ENCODE results near the gene PAOX. TPM values are rescaled to one million over a fixed set of nuclear protein-coding genes. Genes with fewer than 3 reads are reported as not detected.

PAOX gene
- polyA plus RNA-seq, 1 experiment = 3.1 TPM

- CTCF ChIA-PET = interaction anchor here (4.9 kb wide), 1 partner anchor 48 kb away, joined by 26 read pairs; no protein-coding TSS in a partner anchor
- Histone ChIP-seq H3K4me3 (ENCODE audit: low read depth, low read length) (peak overlapping the region; percentile 79), H3K27me3 (ENCODE audit: control insufficient read depth, insufficient read depth, low read length) (no peaks in the 10 kb centered on the region), H3K9me3 (ENCODE audit: control insufficient read depth, insufficient read depth, low read length) (no peaks in the 10 kb centered on the region; the same call in 1 of the 2 replicates), H3K27ac (ENCODE audit: low read depth, low read length) (peak overlapping the region; percentile 11)
- no peak for TF ChIP-seq CTCF (IDR thresholded peaks at IDR 0.05; ENCODE audit: low read depth, low read length)
- POLR2A ChIA-PET = interaction anchor here (0.6 to 1.7 kb wide), 3 partner anchors 13 to 48 kb away, joined by 3 to 4 read pairs (median 3); no protein-coding TSS in a partner anchor
- DNase-seq (ENCODE audit: low read depth, low spot score) = no peak
Observed at GRCh38 chr10:133377818-133378250, 1.2 kb upstream of the PAOX start.

- Histone ChIP-seq H3K27ac (ENCODE audit: low read depth, low read length) (peak overlapping the region; percentile 11), H3K27me3 (ENCODE audit: control insufficient read depth, insufficient read depth, low read length) (no peaks in the 10 kb centered on the region), H3K9me3 (ENCODE audit: control insufficient read depth, insufficient read depth, low read length) (no peaks in the 10 kb centered on the region; the same call in 1 of the 2 replicates), H3K4me3 (ENCODE audit: low read depth, low read length) (peak overlapping the region; percentile 79)
- TF ChIP-seq CTCF (IDR thresholded peaks at IDR 0.05; ENCODE audit: low read depth, low read length) = no peak
- ChIA-PET CTCF (interaction anchor here (4.9 kb wide), 1 partner anchor 49 kb away, joined by 26 read pairs; no protein-coding TSS in a partner anchor), POLR2A (interaction anchor here (0.6 to 1.7 kb wide), 5 partner anchors 13 to 100 kb away, joined by 3 to 4 read pairs (median 3); no protein-coding TSS in a partner anchor)
- no peak for DNase-seq (ENCODE audit: low read depth, low spot score)
Observed at GRCh38 chr10:133378251-133379096, 588 bp upstream of the PAOX start.

- ChIA-PET POLR2A (no interaction called here), CTCF (no interaction called here)
- no peaks in the 10 kb centered on the region; the same call in 1 of the 2 replicates for H3K9me3 ChIP-seq (ENCODE audit: control insufficient read depth, insufficient read depth, low read length)
- DNase-seq (ENCODE audit: low read depth, low spot score) = no peak
- TF ChIP-seq CTCF (IDR thresholded peaks at IDR 0.05; ENCODE audit: low read depth, low read length) = no peak
- no peaks in the 10 kb centered on the region for H3K27me3 ChIP-seq (ENCODE audit: control insufficient read depth, insufficient read depth, low read length)
- peak overlapping the region; percentile 58 for H3K4me3 ChIP-seq (ENCODE audit: low read depth, low read length)
- no peak overlapping the region for H3K27ac ChIP-seq (ENCODE audit: low read depth, low read length)
Observed at GRCh38 chr10:133379801-133380666, 972 bp downstream of the PAOX start.

- Histone ChIP-seq H3K27ac (ENCODE audit: low read depth, low read length) (no peak overlapping the region), H3K4me3 (ENCODE audit: low read depth, low read length) (no peak overlapping the region), H3K27me3 (ENCODE audit: control insufficient read depth, insufficient read depth, low read length) (no peaks in the 10 kb centered on the region), H3K9me3 (ENCODE audit: control insufficient read depth, insufficient read depth, low read length) (no peaks in the 10 kb centered on the region; the same call in 1 of the 2 replicates)
- POLR2A ChIA-PET = no interaction called here
- CTCF ChIA-PET = no interaction called here
- no peak for TF ChIP-seq CTCF (IDR thresholded peaks at IDR 0.05; ENCODE audit: low read depth, low read length)
- no peak for DNase-seq (ENCODE audit: low read depth, low spot score)
Observed at GRCh38 chr10:133381036-133381435, 2.0 kb downstream of the PAOX start.
